Measurements from ENCODE around the gene SLC26A1. TPM values are rescaled to one million over a fixed set of nuclear protein-coding genes. Genes with fewer than 3 reads are reported as not detected.

SLC26A1 gene, protein sequence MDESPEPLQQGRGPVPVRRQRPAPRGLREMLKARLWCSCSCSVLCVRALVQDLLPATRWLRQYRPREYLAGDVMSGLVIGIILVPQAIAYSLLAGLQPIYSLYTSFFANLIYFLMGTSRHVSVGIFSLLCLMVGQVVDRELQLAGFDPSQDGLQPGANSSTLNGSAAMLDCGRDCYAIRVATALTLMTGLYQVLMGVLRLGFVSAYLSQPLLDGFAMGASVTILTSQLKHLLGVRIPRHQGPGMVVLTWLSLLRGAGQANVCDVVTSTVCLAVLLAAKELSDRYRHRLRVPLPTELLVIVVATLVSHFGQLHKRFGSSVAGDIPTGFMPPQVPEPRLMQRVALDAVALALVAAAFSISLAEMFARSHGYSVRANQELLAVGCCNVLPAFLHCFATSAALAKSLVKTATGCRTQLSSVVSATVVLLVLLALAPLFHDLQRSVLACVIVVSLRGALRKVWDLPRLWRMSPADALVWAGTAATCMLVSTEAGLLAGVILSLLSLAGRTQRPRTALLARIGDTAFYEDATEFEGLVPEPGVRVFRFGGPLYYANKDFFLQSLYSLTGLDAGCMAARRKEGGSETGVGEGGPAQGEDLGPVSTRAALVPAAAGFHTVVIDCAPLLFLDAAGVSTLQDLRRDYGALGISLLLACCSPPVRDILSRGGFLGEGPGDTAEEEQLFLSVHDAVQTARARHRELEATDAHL
- under 1 TPM in 2 of 4 donors, not detected in 2; 0.44 to 0.57 TPM for total RNA-seq

DNA sequence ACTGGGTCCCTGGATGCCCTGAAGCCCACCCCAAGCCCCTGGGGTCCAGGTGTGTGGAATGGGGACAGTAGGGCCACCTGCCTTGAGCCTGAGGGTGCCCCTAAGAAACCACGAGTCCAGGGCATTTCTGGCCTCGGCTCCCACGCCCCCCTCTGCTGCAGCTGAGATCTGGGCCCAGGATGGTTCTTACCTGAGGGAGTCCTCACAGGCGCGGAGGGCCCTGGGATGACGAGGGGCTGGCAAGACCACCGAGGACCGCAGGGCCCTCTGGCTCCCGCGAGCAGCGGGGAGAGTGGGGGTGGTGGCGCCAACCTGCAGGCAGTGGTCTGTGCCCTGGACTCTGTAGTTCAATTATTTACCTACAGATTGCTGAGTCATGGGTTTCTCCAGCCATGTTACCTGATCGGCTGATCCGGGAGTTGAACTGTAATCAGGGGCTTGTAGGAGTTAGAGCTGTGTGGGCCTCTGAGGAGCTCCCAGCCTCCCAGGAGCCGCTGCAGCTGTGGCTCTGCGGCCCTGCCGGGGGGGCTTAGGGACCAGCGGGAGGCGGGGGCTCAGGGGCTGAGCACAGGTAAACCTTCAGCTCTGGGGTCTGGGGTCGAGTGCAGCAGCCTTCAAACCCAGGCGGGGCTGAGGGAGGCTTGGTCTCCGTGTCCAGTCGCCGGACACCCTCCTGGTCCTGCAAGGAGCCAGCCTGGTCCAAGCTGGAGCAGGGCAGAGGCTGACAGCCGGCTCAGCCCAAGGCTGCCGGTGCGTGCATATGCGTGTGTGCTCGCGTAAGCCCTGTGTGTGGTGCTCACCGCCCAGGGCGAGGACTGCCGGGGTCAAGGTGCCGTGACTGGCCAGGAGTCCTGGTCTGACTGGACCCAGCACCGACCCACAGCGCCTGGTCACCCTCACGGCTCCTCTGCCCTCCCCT lies at the start of gene SLC26A1:
Gene SLC26A1, minus strand, starts transcription at position 294 of the 919 bp plus-strand sequence. CDS start 1,701 bp downstream, outside the sequence.
- TF ChIP-seq, protein P1, sequence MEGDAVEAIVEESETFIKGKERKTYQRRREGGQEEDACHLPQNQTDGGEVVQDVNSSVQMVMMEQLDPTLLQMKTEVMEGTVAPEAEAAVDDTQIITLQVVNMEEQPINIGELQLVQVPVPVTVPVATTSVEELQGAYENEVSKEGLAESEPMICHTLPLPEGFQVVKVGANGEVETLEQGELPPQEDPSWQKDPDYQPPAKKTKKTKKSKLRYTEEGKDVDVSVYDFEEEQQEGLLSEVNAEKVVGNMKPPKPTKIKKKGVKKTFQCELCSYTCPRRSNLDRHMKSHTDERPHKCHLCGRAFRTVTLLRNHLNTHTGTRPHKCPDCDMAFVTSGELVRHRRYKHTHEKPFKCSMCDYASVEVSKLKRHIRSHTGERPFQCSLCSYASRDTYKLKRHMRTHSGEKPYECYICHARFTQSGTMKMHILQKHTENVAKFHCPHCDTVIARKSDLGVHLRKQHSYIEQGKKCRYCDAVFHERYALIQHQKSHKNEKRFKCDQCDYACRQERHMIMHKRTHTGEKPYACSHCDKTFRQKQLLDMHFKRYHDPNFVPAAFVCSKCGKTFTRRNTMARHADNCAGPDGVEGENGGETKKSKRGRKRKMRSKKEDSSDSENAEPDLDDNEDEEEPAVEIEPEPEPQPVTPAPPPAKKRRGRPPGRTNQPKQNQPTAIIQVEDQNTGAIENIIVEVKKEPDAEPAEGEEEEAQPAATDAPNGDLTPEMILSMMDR (IDR thresholded peaks at IDR 0.05; ENCODE audit: low read depth) = no peak

DNA sequence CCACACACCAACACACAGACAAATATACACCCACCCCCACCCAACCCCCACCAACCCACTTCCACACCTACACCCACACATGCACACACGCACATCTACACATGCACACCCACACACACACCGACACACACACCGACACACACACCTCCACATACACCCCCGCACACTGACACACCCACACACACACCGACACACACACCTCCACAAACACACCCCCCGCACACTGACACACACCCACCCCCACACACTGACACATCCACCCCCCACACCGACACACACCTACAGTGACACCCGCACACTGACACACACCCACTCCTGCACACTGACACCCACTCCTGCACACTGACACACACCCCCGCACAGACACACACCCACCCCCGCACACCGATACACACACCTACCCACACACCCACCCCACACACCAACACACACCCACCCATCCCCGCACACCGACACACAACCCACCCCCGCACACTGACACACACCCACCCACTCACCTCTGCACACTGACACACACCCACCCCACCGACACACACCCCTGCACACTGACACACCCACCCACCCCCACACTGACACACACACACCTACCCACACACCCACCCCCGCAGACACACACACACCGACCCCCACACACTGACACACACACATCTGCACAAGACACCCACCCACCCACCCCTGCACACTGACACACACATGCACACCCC lies 49.3 kb upstream of the SLC26A1 start:
- TF ChIP-seq, protein P1 (IDR thresholded peaks at IDR 0.05; ENCODE audit: low read depth) = no peak

DNA sequence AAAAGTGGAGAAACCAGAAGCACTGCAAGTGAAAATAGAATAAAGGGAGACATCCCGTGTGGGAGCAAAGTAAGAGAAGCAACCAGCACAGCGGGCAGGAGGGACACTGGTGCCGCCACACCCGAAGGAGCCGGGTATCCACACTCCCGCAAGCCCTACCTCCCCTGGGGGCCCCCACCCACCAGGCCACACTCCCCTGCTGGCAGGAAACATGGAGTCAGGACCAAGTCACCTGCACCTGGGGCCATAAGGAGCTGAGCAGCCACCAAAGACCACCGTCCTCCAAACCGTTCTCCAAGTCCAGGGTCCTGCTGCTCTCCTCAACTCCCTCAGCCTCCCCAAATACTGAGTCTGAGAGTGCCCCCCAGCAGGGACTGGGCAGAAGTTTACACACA lies 48.7 kb upstream of the SLC26A1 start:
- TF ChIP-seq, protein P1 (IDR thresholded peaks at IDR 0.05; ENCODE audit: low read depth) = no peak

GRCh38 chr4:1041147-1041935 lies 48.1 kb upstream of the SLC26A1 start:
- TF ChIP-seq, protein P1 (IDR thresholded peaks at IDR 0.05; ENCODE audit: low read depth) = no peak

GRCh38 chr4:1040344-1041146 lies 47.3 kb upstream of the SLC26A1 start:
- TF ChIP-seq, protein P1 (IDR thresholded peaks at IDR 0.05; ENCODE audit: low read depth) = no peak
